HG03159 (cell line): ENCODE results near the gene GTF3C5.
"Not testable (repeated sequence)": the region's sequence is repeated elsewhere in the genome, so short reads cannot be mapped to it uniquely, and the experiment has no call there.

Experiments
- ATAC-seq: cut with Tn5 transposase; IDR thresholded peaks from one replicate; pipeline ENCODE4 v1.9.1; 2021; ENCODE audit warnings: mild to moderate bottlenecking, moderate library complexity; ENCODE audit not compliant: unreplicated experiment

The GTF3C5 gene

GRCh38 chr9:132996526-132996925, 34.3 kb upstream of the GTF3C5 start:
- ATAC-seq, result no peak

GRCh38 chr9:132997591-132997990, 33.2 kb upstream of the GTF3C5 start:
- no peak for ATAC-seq

- not testable (repeated sequence) for ATAC-seq
Observed at GRCh38 chr9:132998221-132998620, 32.6 kb upstream of the GTF3C5 start.

- no peak for ATAC-seq
Observed at GRCh38 chr9:132998831-132999635, 31.8 kb upstream of the GTF3C5 start.

GRCh38 chr9:133002147-133003070, 28.4 kb upstream of the GTF3C5 start:
- no peak for ATAC-seq

- no peak for ATAC-seq
Observed at GRCh38 chr9:133003071-133003461, 27.7 kb upstream of the GTF3C5 start.

GRCh38 chr9:133003671-133004090, 27.1 kb upstream of the GTF3C5 start:
- no peak for ATAC-seq

- ATAC-seq, result no peak
Observed at GRCh38 chr9:133004091-133004998, 26.5 kb upstream of the GTF3C5 start.

GRCh38 chr9:133004999-133005760, 25.6 kb upstream of the GTF3C5 start:
- ATAC-seq, result no peak

- ATAC-seq, result no peak
Observed at GRCh38 chr9:133005957-133006356, 24.8 kb upstream of the GTF3C5 start.

- ATAC-seq, result no peak
Observed at GRCh38 chr9:133006731-133007352, 24.0 kb upstream of the GTF3C5 start.

- ATAC-seq, result no peak
Observed at GRCh38 chr9:133008406-133008805, 22.4 kb upstream of the GTF3C5 start.

GRCh38 chr9:133008824-133009223, 22.0 kb upstream of the GTF3C5 start:
- ATAC-seq, result no peak

- ATAC-seq, result no peak
Observed at GRCh38 chr9:133009906-133010582, 20.8 kb upstream of the GTF3C5 start.

GRCh38 chr9:133014696-133015095, 16.1 kb upstream of the GTF3C5 start:
- no peak for ATAC-seq

GRCh38 chr9:133023117-133023890, 7.5 kb upstream of the GTF3C5 start:
- ATAC-seq, result no peak

GRCh38 chr9:133026426-133026825, 4.4 kb upstream of the GTF3C5 start:
- ATAC-seq, result no peak

GRCh38 chr9:133027134-133027533, 3.7 kb upstream of the GTF3C5 start:
- ATAC-seq, result no peak
